ENCODE results near the gene LIMK1.

Gene LIMK1

GRCh38 chr7:74138945-74139843 lies 55.6 kb downstream of the LIMK1 start:
- H3K27ac ChIP-seq (ENCODE audit: low read length): no peak overlapping the region
- no peaks in the 10 kb centered on the region for H4K20me1 ChIP-seq (ENCODE audit: insufficient read depth, low read length)
- no peak overlapping the region for H2AFZ ChIP-seq (ENCODE audit: low read length)
- DNase-seq: no peak
- no peaks in the 10 kb centered on the region for H3K9me3 ChIP-seq (replicated peaks; ENCODE audit: insufficient read depth, low read length)
- H3K9me2 ChIP-seq (replicated peaks; ENCODE audit: insufficient read depth, low read length): no peaks in the 10 kb centered on the region
- H3K36me3 ChIP-seq (replicated peaks; ENCODE audit: insufficient read depth, low read length): no peaks in the 10 kb centered on the region
- no peaks in the 10 kb centered on the region for H3F3A ChIP-seq (ENCODE audit: insufficient read depth, low read length)
- no peak overlapping the region for H3K4me2 ChIP-seq (ENCODE audit: low read depth, low read length)
- no peak overlapping the region for H3K4me3 ChIP-seq (ENCODE audit: low read length)
- H3K27me3 ChIP-seq (replicated peaks; ENCODE audit: insufficient read depth, low read length): no peaks in the 10 kb centered on the region
- no peaks in the 10 kb centered on the region for H3K79me2 ChIP-seq (ENCODE audit: low read length)
- H3K4me1 ChIP-seq (ENCODE audit: low read length): no peaks in the 10 kb centered on the region
- H3K9ac ChIP-seq (ENCODE audit: low read length): no peak overlapping the region
- no peak for TF ChIP-seq EZH2phosphoT487 (IDR thresholded peaks at IDR 0.05; ENCODE audit: low read length)
- TF ChIP-seq CTCF (IDR thresholded peaks at IDR 0.05; ENCODE audit: low read length): no peak
- no peak for TF ChIP-seq EZH2 (optimal IDR thresholded peaks at IDR 0.05; ENCODE audit: low read depth, low read length)

GRCh38 chr7:74141705-74142104 lies 58.1 kb downstream of the LIMK1 start:
- TF ChIP-seq EZH2phosphoT487 (IDR thresholded peaks at IDR 0.05; ENCODE audit: low read length) (no peak), CTCF (IDR thresholded peaks at IDR 0.05; ENCODE audit: low read length) (no peak), EZH2 (optimal IDR thresholded peaks at IDR 0.05; ENCODE audit: low read depth, low read length) (no peak)
- H3K36me3 ChIP-seq (replicated peaks; ENCODE audit: insufficient read depth, low read length): no peaks in the 10 kb centered on the region
- no peaks in the 10 kb centered on the region for H3F3A ChIP-seq (ENCODE audit: insufficient read depth, low read length)
- H3K4me1 ChIP-seq (ENCODE audit: low read length): no peaks in the 10 kb centered on the region
- H3K4me2 ChIP-seq (ENCODE audit: low read depth, low read length): no peak overlapping the region
- no peak overlapping the region for H3K9ac ChIP-seq (ENCODE audit: low read length)
- H3K9me2 ChIP-seq (replicated peaks; ENCODE audit: insufficient read depth, low read length): no peaks in the 10 kb centered on the region
- H4K20me1 ChIP-seq (ENCODE audit: insufficient read depth, low read length): no peaks in the 10 kb centered on the region
- no peak overlapping the region for H3K27ac ChIP-seq (ENCODE audit: low read length)
- no peak for DNase-seq
- H3K79me2 ChIP-seq (ENCODE audit: low read length): no peaks in the 10 kb centered on the region
- H2AFZ ChIP-seq (ENCODE audit: low read length): no peak overlapping the region
- H3K9me3 ChIP-seq (replicated peaks; ENCODE audit: insufficient read depth, low read length): no peaks in the 10 kb centered on the region
- H3K27me3 ChIP-seq (replicated peaks; ENCODE audit: insufficient read depth, low read length): no peaks in the 10 kb centered on the region
- H3K4me3 ChIP-seq (ENCODE audit: low read length): no peak overlapping the region

GRCh38 chr7:74143383-74143782 lies 59.8 kb downstream of the LIMK1 start:
- H3K4me3 ChIP-seq (ENCODE audit: low read length): no peak overlapping the region
- H3K27me3 ChIP-seq (replicated peaks; ENCODE audit: insufficient read depth, low read length): no peaks in the 10 kb centered on the region
- no peaks in the 10 kb centered on the region for H4K20me1 ChIP-seq (ENCODE audit: insufficient read depth, low read length)
- no peaks in the 10 kb centered on the region for H3K36me3 ChIP-seq (replicated peaks; ENCODE audit: insufficient read depth, low read length)
- no peaks in the 10 kb centered on the region for H3K79me2 ChIP-seq (ENCODE audit: low read length)
- no peak for DNase-seq
- H3K27ac ChIP-seq (ENCODE audit: low read length): no peak overlapping the region
- no peaks in the 10 kb centered on the region for H3K9me2 ChIP-seq (replicated peaks; ENCODE audit: insufficient read depth, low read length)
- no peak overlapping the region for H3K9ac ChIP-seq (ENCODE audit: low read length)
- TF ChIP-seq CTCF (IDR thresholded peaks at IDR 0.05; ENCODE audit: low read length) (no peak), EZH2 (optimal IDR thresholded peaks at IDR 0.05; ENCODE audit: low read depth, low read length) (no peak)
- no peaks in the 10 kb centered on the region for H3K4me1 ChIP-seq (ENCODE audit: low read length)
- no peaks in the 10 kb centered on the region for H3K9me3 ChIP-seq (replicated peaks; ENCODE audit: insufficient read depth, low read length)
- no peak overlapping the region for H2AFZ ChIP-seq (ENCODE audit: low read length)
- no peak overlapping the region for H3K4me2 ChIP-seq (ENCODE audit: low read depth, low read length)
- no peaks in the 10 kb centered on the region for H3F3A ChIP-seq (ENCODE audit: insufficient read depth, low read length)
